Measurements from ENCODE around the gene DIPK1B.
A peak's percentile ranks its signal among the peaks of the same experiment; 100 is the strongest.

The DIPK1B gene

GRCh38 chr9:136747161-136748060 is 35.0 kb downstream of the DIPK1B start:
- DNase-seq (ENCODE audit: low spot score), result no peak
- Histone ChIP-seq H3K4me3 (ENCODE audit: severe bottlenecking) (no peak overlapping the region), H3K36me3 (ENCODE audit: low read depth) (no peaks in the 10 kb centered on the region), H3K9me3 (ENCODE audit: severe bottlenecking) (no peaks in the 10 kb centered on the region), H3K27me3 (ENCODE audit: insufficient read depth, poor library complexity, severe bottlenecking) (peaks cover 18% of the 10 kb centered on the region), H3K4me1 (ENCODE audit: insufficient read depth, poor library complexity, severe bottlenecking) (no peaks in the 10 kb centered on the region), H3K27ac (ENCODE audit: poor library complexity, severe bottlenecking) (no peak overlapping the region)
- ATAC-seq (ENCODE audit: low read depth), result no peak
- no peak for TF ChIP-seq CTCF (IDR thresholded peaks at IDR 0.05; ENCODE audit: poor library complexity, severe bottlenecking)

GRCh38 chr9:136748201-136748600 is 35.8 kb downstream of the DIPK1B start, which contains the start of gene LCN6:
LCN6 (minus strand) TSS chr9:136748525; CDS start chr9:136748483, 42 bp downstream.
- Histone ChIP-seq H3K4me1 (ENCODE audit: insufficient read depth, poor library complexity, severe bottlenecking) (no peaks in the 10 kb centered on the region), H3K27ac (ENCODE audit: poor library complexity, severe bottlenecking) (no peak within 1 kb of the TSS), H3K36me3 (ENCODE audit: low read depth) (no peaks in the 10 kb centered on the region), H3K9me3 (ENCODE audit: severe bottlenecking) (no peaks in the 10 kb centered on the region), H3K4me3 (ENCODE audit: severe bottlenecking) (no peak within 1 kb of the TSS), H3K27me3 (ENCODE audit: insufficient read depth, poor library complexity, severe bottlenecking) (peaks cover 10% of the 10 kb centered on the region)
- ATAC-seq (ENCODE audit: low read depth) (no peak), DNase-seq (ENCODE audit: low spot score) (peak; percentile 57)
- no peak for TF ChIP-seq CTCF (IDR thresholded peaks at IDR 0.05; ENCODE audit: poor library complexity, severe bottlenecking)

- no peaks in the 10 kb centered on the region for H3K36me3 ChIP-seq (ENCODE audit: low read depth)
- DNase-seq (ENCODE audit: low spot score), result no peak
- no peak for ATAC-seq (ENCODE audit: low read depth)
- no peak overlapping the region for H3K27ac ChIP-seq (ENCODE audit: poor library complexity, severe bottlenecking)
- no peaks in the 10 kb centered on the region for H3K9me3 ChIP-seq (ENCODE audit: severe bottlenecking)
- H3K27me3 ChIP-seq (ENCODE audit: insufficient read depth, poor library complexity, severe bottlenecking), result peaks cover 3% of the 10 kb centered on the region
- H3K4me3 ChIP-seq (ENCODE audit: severe bottlenecking), result no peak overlapping the region
- no peaks in the 10 kb centered on the region for H3K4me1 ChIP-seq (ENCODE audit: insufficient read depth, poor library complexity, severe bottlenecking)
- no peak for TF ChIP-seq CTCF (IDR thresholded peaks at IDR 0.05; ENCODE audit: poor library complexity, severe bottlenecking)
Observed at GRCh38 chr9:136748666-136749611, 36.6 kb downstream of the DIPK1B start.

- no peak overlapping the region for H3K27ac ChIP-seq (ENCODE audit: poor library complexity, severe bottlenecking)
- H3K27me3 ChIP-seq (ENCODE audit: insufficient read depth, poor library complexity, severe bottlenecking), result no peaks in the 10 kb centered on the region
- 0 out of 3 replicates have a peak, but pooled peaks have one; percentile 24 for ATAC-seq (ENCODE audit: low read depth)
- no peak for TF ChIP-seq CTCF (IDR thresholded peaks at IDR 0.05; ENCODE audit: poor library complexity, severe bottlenecking)
- H3K9me3 ChIP-seq (ENCODE audit: severe bottlenecking), result no peaks in the 10 kb centered on the region
- no peaks in the 10 kb centered on the region for H3K36me3 ChIP-seq (ENCODE audit: low read depth)
- no peak overlapping the region for H3K4me3 ChIP-seq (ENCODE audit: severe bottlenecking)
- DNase-seq (ENCODE audit: low spot score), result no peak
- H3K4me1 ChIP-seq (ENCODE audit: insufficient read depth, poor library complexity, severe bottlenecking), result no peaks in the 10 kb centered on the region
Observed at GRCh38 chr9:136750526-136750925, 38.2 kb downstream of the DIPK1B start.

Measured in RWPE2 (cell line).